GM18868 (cell line): ENCODE data around the gene CDH23.

Source experiments
- ATAC-seq: cut with Tn5 transposase; IDR thresholded peaks from one replicate; pipeline ENCODE4 v1.9.1; 2021; ENCODE audit warnings: mild to moderate bottlenecking, moderate library complexity; ENCODE audit not compliant: unreplicated experiment

CDH23 gene

DNA sequence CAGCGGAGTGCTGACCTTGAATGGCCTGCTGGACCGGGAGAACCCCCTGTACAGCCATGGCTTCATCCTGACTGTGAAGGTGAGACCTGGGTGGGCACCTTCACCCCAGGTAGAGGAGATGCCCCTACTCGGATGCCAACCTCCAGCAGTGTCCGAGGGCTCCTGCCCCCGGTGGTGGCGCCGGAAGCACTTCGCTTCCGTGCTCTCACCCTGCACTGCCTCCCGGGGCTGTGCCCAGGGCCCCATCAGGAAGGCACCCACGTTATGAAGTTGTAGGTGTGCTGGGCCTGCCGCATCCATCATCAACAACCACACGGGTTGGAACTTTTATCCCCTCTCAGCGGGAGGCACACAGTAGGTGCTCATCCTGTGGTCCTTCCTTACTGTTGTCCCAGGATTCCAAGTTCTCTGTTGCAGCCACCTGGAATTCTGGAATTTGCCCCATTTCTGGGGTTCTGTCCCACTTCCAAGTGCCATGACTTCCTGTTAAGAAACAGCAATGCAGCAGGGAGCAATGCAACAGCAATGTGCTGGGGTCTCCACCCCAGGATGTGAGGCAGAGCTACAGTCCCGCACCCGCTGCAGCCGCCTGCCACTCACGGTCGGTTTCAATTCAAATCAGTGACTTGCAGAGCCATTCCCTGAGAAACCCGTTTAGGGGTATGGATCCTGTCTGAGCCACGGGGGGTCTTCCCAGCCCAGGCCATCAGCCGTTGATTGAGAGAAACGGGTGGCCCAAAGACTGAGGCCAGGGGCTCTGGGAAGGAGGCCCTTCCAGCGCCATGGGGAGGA, 219.0 kb downstream of the CDH23 start:
- no peak for ATAC-seq

GRCh38 chr10:71616817-71617654, 220.3 kb downstream of the CDH23 start:
- no peak for ATAC-seq

DNA sequence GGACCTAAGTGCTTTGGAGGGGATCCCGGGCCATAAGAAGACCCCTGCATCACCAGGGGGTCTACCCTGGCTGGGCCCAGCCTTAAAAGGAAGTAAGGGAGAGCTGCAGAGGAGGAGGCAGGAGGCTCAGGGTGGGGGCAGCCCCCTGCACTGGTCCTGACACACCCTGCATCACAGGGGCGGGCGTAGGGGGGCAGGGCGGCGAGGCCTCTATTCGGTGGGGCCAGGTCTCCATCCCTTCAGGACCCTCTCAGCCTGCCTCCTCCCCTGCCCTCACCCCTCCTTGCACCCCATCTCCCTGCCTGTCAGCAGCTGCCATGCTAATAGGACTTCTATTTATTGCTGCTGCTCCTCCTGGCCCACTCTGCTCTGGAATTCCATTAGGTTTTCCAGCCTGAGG, 221.5 kb downstream of the CDH23 start:
- no peak for ATAC-seq

- no peak for ATAC-seq
Measured at GRCh38 chr10:71618598-71618997, 221.9 kb downstream of the CDH23 start.

DNA sequence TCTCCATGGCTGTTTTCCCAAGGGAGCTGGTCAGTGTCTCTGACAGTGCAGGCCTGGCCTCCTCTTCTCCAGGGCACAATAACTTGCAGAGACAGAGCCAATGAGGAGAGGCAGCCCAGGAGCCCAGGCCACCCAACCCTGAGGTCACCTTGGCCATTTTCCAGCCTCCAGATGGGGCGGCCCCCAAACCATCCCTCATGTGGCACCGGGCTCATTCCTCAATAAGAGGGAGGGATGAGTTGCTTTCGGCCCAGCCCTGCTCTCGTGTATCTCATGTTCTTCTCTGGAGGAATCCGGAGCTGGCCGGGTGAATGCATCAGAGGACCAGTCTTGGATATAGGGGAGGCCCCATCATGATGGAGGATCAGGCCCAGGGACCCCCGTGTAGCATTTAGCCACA, 223.9 kb downstream of the CDH23 start:
- ATAC-seq: no peak

GRCh38 chr10:71621231-71622153, 224.8 kb downstream of the CDH23 start:
- no peak for ATAC-seq

DNA sequence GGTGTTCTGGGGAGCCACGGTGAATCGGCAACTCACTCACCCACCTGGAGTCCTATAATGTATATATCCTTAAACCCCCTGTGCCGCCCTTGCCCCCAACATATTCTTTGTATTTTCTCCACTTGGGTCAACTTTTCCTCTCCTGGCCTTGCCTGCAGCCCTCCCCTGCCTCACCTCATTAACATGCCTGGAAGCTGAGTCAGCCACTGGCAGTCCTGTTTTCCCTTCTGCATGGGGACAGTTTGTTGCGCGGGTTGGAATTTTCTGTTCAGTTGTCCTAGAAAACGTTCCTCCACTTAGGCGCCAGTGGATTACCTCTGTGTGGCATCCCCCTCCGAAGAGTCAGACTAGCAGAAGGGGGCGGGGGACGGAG, 225.4 kb downstream of the CDH23 start:
- ATAC-seq: no peak

DNA sequence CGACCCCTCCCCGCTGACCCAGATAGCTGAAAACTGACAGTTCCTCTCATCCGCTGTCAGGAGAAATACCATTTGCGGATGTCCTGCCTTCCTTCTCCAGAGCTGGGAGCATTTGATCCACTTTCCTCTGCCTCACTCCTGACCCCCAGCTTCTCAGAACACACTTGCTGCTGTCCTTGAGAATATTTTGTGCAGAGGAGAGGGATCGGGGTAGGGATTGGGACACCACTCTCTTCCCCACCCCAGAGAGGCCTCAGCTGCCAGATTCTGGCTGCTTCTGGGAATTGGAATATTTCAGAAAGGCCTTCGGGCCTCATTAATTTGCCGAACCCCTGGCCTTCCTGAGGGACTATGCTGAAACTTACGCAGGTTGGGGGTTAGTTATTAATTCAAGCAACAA, 225.9 kb downstream of the CDH23 start:
- ATAC-seq: no peak

- ATAC-seq: no peak
Measured at GRCh38 chr10:71623098-71623985, 226.6 kb downstream of the CDH23 start.

DNA sequence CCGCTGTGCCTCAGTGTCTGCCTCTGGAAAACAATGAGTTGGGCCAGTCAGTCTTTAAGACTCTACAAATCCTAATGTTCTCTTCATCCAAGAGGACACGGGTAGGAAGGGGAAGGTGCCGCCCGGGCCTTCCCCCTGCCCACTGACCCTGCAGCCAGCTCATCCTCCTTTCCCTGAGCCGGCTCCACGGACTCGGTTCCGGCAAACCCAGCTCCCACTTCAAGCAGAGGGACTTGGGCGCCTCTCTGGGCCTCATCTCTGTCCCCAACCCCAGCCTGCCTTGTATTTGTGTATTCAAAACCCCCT, 227.2 kb downstream of the CDH23 start:
- no peak for ATAC-seq

GRCh38 chr10:71625445-71626175, 228.9 kb downstream of the CDH23 start:
- no peak for ATAC-seq

- no peak for ATAC-seq
Measured at GRCh38 chr10:71627230-71627939, 230.7 kb downstream of the CDH23 start.

- no peak for ATAC-seq
Measured at GRCh38 chr10:71627956-71628355, 231.2 kb downstream of the CDH23 start.

GRCh38 chr10:71629131-71629530, 232.4 kb downstream of the CDH23 start:
- ATAC-seq: no peak

GRCh38 chr10:71630168-71630567, 233.4 kb downstream of the CDH23 start:
- no peak for ATAC-seq

DNA sequence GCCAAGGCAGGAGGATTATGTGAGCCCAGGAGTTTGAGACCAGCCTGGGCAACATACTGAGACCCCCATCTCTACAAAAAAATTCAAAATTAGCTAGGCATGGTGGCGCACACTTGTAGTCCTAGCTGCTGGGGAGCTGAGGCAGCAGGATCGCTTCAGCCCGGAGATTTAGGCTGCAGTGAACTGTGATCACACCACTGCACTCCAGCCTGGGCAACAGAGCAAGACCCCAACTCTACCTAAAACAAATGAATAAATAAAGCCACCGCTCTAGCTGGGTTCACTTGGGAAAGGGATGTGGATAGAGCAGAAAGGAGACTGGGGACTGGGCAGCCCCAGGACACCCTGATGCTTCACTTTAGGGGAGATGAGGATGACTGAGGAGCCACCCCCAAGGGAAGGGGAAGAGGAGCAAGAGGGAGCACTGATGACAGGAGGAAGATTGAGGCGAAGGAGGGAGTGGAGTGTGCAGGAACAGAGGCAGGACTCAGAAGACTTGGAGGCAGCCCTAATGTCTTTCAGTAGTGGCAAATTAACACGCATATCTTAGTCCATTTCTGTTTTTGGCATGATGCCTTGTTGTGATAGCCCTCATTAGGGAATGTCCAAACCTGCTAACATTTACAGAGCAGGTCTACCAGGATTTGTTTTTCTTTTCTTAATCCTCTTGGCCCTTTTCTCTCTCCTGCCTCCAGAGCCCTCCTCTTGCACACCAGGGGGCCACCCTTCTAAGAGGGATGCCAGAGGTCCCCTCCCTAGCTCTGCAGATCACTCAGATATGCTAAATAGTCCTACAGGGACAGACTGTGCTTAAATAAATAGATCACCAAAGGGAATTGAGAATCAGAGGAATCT, 234.5 kb downstream of the CDH23 start:
- no peak for ATAC-seq

DNA sequence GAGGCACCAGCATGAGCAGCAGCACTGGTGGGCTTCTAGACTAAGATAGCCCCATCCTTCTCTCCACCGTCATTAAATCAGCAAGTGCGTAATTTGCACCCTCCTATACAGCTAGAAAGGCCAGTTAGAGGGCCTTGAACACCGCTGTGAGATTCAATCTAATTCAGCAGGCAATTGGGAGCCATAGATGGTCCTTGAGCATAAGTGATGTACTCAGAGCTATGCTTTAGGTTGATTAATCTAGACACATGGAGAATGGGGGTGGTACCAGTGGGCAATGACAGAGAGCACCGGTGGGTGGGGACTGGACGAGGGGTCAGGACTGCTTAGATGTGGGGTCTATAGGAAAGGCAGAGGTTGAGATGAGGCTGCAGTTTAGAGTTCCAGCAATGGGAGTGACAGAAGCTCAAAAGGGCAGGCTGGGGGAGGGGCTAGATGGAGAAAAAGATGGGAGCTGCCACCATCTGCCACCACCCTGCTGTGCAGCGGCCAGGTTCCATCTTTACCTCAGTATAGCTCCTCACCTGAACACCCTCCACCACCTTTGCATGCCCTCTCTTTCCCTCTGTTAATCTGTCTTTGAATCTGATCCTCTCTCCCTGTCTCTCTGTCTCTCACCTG, 235.6 kb downstream of the CDH23 start:
- ATAC-seq: no peak
